Activated gamma-delta T cell treated with Interleukin-2 at 50 U/mL for 16 hours (primary cell): ENCODE data around the gene HOXC13.

Experiments
- DNase-seq: peaks from one replicate; pipeline ENCODE4 v3.0.0-alpha.2; 2020

Gene HOXC13

DNA sequence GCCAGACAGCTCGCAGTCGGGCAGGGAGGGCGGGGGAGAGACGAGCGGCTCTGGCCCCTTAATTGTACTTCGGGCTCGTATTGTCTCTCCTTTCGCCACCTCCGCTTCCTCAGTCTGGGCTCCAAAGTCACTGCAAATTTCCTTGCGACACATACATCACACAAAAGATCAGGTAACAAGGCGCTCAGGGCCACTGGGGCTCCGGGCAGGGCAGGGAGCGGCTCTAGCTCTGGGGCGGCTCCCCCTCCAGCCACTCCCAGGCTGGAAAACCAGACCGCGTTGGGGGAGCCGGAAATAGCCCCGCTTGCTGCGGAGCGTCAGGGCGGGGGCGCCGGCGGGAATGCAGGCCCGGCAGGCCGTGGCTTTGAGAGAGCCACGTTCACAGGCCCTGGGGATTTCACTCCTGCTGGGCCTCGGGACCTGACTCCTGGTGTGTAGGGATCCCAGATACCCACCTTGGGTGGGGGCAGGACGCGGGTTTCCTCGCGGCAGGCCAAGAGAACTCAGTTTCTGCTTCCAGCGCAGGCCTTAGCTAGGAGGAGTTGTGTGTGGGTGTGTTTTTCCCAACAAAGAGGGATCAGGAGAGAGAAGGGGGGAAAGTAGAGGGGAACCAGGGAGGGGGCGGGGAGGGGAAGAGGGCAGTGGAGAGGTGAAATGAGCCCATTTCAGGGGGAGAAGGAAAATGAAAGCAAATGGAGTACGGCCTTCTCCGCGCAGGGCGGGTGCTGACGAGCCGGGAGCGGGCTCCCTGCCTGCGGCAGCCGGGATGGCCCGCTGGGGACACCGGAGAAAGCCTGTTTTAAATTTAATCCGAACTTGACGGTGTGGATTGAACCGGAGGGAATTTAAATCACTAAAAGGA is 57.0 kb downstream of the HOXC13 start:
- DNase-seq, result no peak
